ENCODE data around the gene ETV7. TPM values are rescaled to one million over a fixed set of nuclear protein-coding genes. Genes with fewer than 3 reads are reported as not detected.

ETV7 gene
- total RNA-seq, result under 1 TPM; 0.17 to 0.28 TPM
- polyA plus RNA-seq, result under 1 TPM; 0.43 to 0.84 TPM

DNA sequence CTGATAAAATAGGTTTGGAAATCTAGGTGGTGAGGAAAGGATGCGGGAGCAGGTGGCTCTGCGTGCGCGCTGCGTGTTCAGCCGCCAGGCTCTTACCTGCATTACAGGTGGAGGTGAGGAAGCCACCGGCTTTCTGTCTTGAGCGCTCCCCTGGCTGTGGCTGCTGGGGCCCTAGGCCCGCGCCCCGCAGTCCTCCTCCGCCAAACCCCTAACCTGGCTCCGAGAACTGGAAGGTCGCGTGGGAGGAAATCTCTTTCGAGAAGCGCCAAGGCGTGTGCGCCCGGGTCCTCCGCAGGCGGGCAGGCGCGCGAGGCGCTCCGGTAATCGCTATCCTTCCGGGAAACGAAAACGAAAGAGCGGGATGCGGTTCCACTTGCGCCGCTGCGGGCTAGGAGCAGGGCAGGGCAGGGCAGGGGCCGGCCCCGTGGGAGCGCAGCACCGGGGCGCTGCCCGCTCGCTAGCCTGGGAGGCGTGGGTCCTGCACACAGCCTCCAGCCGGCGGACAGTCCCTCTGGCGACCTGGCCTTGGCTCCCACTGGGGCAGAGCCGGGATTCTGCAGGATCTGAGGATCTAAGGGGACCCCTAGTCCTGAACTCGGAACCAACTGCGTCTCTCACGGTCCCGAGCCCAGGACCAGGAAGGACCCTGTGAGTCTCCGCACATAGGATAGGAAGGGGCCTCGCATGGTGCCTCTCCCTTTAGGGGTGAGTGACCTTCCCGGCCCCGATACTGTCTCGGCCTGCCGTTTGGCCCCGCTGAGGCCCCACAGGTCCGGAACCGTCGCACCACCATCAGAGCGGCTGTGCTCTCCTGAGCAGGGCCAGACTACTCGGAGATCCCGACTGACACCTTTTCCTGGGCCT is at the start of gene ETV7:
TSS of gene ETV7 (minus strand) at position 230 of the 864 bp plus-strand sequence. CDS start at position 102, 128 bp downstream.
- TF ChIP-seq YY1 (IDR thresholded peaks at IDR 0.05) (no peak), RAD21 (IDR thresholded peaks at IDR 0.05) (peak in 1 of 2 donors; percentile 7)
- TF ChIP-seq, protein P1, sequence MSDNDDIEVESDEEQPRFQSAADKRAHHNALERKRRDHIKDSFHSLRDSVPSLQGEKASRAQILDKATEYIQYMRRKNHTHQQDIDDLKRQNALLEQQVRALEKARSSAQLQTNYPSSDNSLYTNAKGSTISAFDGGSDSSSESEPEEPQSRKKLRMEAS (IDR thresholded peaks at IDR 0.05), result peak; percentile 18
- no peaks in the 10 kb centered on the region for H3K36me3 ChIP-seq (ENCODE audit: control insufficient read depth in 4 of 4, insufficient read depth in 3 of 4, low read depth in 1 of 4, low read length in 3 of 4)
- peak within 1 kb of the TSS; percentile 53 to 82 for H3K9ac ChIP-seq (ENCODE audit: low read depth in 1 of 2, low read length in 2 of 2)
- DNase-seq (ENCODE audit: low spot score), result no peak
- peak within 1 kb of the TSS; percentile 13 to 42 for H3K27ac ChIP-seq (ENCODE audit: low read depth in 1 of 2, low read length in 2 of 2)
- no peaks in the 10 kb centered on the region for H3K27me3 ChIP-seq (ENCODE audit: control insufficient read depth in 4 of 4, insufficient read depth in 4 of 4, low read length in 3 of 4)
- peak within 1 kb of the TSS; percentile 57 to 97 (median 75) for H3K4me3 ChIP-seq (ENCODE audit: low read depth in 1 of 3, low read length in 3 of 3)
- WGBS, result 5% methylated on average over 64 of the region's 65 CpGs
- H3K4me1 ChIP-seq (ENCODE audit: control insufficient read depth in 4 of 4, insufficient read depth in 4 of 4, low read length in 3 of 4), result peaks cover 0 to 20% (median 11%) of the 10 kb centered on the region in 4 donors
- H3K9me3 ChIP-seq (ENCODE audit: control insufficient read depth in 4 of 4, low read length in 3 of 4), result no peaks in the 10 kb centered on the region

DNA sequence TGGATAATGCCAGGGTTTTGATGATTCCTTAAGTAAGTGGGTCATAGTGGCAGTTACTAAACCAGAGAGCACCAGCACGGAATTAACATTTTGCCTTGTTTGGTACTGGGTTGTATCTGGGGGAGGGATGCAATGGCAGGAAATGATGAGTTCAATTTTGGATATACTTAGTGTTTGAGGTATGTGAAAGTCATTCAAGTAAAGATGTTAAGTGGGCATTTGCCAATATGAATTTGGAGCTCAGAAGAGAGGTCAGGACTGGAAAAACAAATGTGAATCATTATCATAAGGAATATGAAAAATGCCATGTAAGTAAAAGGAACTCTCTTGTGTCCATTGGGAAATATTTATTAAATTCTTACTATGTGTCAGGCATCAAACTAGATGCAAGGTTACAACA is 49.0 kb upstream of the ETV7 start:
- Histone ChIP-seq H3K36me3 (ENCODE audit: control insufficient read depth in 4 of 4, insufficient read depth in 3 of 4, low read depth in 1 of 4, low read length in 3 of 4) (no peaks in the 10 kb centered on the region), H3K27ac (ENCODE audit: low read depth in 1 of 2, low read length in 2 of 2) (no peak overlapping the region), H3K9ac (ENCODE audit: low read depth in 1 of 2, low read length in 2 of 2) (no peak overlapping the region), H3K4me1 (ENCODE audit: control insufficient read depth in 4 of 4, insufficient read depth in 4 of 4, low read length in 3 of 4) (peaks cover 2 to 5% (median 3%) of the 10 kb centered on the region in 4 donors), H3K9me3 (ENCODE audit: control insufficient read depth in 4 of 4, low read length in 3 of 4) (no peaks in the 10 kb centered on the region), H3K4me3 (ENCODE audit: low read depth in 1 of 3, low read length in 3 of 3) (no peak overlapping the region), H3K27me3 (ENCODE audit: control insufficient read depth in 4 of 4, insufficient read depth in 4 of 4, low read length in 3 of 4) (no peaks in the 10 kb centered on the region)
- no peak for DNase-seq (ENCODE audit: low spot score)
- TF ChIP-seq FOXA2 (IDR thresholded peaks at IDR 0.05) (no peak), TAF1 (conservative IDR thresholded peaks at IDR 0.05) (no peak), HNF4G (IDR thresholded peaks at IDR 0.05) (no peak), NR2F2 (IDR thresholded peaks at IDR 0.05) (no peak), EGR1 (IDR thresholded peaks at IDR 0.05; ENCODE audit: low read depth in 2 of 2) (no peak), JUND (IDR thresholded peaks at IDR 0.05) (no peak), HNF4A (conservative IDR thresholded peaks at IDR 0.05) (no peak), SP1 (IDR thresholded peaks at IDR 0.05) (no peak), RAD21 (IDR thresholded peaks at IDR 0.05) (no peak)
- TF ChIP-seq, protein P2, sequence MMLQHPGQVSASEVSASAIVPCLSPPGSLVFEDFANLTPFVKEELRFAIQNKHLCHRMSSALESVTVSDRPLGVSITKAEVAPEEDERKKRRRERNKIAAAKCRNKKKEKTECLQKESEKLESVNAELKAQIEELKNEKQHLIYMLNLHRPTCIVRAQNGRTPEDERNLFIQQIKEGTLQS (IDR thresholded peaks at IDR 0.05), result no peak
- TF ChIP-seq, protein P3, sequence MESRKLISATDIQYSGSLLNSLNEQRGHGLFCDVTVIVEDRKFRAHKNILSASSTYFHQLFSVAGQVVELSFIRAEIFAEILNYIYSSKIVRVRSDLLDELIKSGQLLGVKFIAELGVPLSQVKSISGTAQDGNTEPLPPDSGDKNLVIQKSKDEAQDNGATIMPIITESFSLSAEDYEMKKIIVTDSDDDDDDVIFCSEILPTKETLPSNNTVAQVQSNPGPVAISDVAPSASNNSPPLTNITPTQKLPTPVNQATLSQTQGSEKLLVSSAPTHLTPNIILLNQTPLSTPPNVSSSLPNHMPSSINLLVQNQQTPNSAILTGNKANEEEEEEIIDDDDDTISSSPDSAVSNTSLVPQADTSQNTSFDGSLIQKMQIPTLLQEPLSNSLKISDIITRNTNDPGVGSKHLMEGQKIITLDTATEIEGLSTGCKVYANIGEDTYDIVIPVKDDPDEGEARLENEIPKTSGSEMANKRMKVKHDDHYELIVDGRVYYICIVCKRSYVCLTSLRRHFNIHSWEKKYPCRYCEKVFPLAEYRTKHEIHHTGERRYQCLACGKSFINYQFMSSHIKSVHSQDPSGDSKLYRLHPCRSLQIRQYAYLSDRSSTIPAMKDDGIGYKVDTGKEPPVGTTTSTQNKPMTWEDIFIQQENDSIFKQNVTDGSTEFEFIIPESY (IDR thresholded peaks at IDR 0.05), result no peak
- TF ChIP-seq, protein P4, sequence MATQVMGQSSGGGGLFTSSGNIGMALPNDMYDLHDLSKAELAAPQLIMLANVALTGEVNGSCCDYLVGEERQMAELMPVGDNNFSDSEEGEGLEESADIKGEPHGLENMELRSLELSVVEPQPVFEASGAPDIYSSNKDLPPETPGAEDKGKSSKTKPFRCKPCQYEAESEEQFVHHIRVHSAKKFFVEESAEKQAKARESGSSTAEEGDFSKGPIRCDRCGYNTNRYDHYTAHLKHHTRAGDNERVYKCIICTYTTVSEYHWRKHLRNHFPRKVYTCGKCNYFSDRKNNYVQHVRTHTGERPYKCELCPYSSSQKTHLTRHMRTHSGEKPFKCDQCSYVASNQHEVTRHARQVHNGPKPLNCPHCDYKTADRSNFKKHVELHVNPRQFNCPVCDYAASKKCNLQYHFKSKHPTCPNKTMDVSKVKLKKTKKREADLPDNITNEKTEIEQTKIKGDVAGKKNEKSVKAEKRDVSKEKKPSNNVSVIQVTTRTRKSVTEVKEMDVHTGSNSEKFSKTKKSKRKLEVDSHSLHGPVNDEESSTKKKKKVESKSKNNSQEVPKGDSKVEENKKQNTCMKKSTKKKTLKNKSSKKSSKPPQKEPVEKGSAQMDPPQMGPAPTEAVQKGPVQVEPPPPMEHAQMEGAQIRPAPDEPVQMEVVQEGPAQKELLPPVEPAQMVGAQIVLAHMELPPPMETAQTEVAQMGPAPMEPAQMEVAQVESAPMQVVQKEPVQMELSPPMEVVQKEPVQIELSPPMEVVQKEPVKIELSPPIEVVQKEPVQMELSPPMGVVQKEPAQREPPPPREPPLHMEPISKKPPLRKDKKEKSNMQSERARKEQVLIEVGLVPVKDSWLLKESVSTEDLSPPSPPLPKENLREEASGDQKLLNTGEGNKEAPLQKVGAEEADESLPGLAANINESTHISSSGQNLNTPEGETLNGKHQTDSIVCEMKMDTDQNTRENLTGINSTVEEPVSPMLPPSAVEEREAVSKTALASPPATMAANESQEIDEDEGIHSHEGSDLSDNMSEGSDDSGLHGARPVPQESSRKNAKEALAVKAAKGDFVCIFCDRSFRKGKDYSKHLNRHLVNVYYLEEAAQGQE (IDR thresholded peaks at IDR 0.05), result no peak
- TF ChIP-seq, protein P1 (IDR thresholded peaks at IDR 0.05), result no peak
- WGBS, result 92% methylated on average over 1 of the region's 1 CpG

Data from liver (tissue), 9 donors.